ENCODE results near the gene GLUL.
"Not testable (repeated sequence)": the region's sequence is repeated elsewhere in the genome, so short reads cannot be mapped to it uniquely, and the experiment has no call there.

The GLUL gene

DNA sequence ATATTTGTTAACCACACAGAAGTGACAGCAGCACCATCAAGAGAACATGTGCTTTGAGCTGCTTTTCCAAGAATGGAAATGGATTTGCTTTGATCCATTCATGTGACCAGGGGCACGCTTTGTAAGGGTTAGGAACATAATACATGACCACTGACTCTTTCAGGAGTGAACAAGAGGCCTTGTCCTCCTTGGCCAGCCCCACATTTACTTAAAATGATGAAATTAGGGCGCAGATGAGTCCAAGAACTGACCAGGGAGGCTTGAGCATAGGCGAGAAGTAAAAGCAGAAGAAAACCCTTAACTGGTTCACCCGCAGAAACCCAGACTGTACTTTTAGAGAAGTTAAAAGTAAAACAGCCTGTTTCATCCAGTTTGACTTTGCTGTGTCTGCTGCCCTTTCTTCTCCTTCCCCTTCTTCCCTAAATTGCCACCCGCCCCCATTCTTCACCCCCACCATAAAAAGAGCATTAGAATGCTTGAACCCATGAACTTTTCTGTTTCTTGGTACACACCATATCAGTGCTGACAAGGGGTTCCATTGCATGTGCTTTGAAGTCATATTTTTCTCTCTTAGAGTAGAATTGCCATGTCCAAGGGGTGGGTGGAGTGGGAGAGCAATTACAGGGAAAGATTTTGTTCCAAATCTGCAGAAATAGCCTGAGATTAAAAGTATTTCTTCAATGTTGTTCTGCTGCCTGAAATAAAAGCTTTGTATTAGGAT is 2.6 kb upstream of the GLUL start:
- no peak for DNase-seq

DNA sequence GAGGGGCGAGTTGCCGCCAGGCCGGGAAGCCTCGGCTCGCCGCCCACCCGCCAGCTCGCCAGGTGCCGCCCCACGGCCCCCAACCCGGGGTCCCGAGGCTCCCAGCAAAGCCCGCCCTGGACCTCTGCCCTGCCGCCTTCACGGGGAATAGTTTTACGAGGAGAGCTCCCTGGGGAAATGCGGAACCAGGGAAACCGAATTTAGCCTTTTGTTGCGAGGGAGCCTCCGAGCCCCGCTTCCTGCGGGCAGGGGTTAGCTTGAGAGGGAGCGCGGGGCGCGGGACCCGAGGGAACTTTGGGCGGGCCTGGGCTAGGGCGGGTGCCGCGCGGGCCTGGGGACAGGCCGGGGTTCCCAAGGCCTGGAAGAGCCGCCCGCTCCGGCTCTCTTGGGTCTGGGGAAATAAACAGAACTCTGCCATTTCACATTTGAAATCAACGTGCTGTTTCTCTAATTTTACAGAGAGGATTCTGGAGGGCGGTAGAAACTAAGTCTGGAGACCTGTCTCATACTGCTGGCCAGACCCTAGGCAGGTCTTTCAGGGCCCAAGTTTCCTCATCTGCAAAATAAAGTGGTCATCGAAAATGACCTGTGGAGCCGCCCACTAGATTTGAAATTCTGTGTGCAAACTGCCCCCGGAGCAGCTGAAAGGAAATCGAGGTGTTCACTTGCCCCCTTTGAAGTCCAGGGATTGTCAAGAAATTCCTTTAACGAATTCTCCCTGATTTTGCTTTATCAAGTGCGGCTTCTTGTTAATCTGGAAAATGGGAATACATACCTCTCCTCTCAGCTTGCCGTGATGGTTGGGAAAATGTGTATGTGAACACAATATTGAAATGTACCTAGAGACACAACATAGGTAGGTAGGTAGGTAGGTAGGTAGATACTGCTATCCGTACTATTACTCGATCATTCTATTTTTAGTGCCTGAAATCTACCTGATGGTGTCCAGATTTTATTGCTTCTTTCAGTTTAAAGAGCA is 749 bp upstream of the GLUL start:
- DNase-seq: peak in 1 of 2 donors; percentile 15

- DNase-seq: no peak
Measured at GRCh38 chr1:182391028-182391361, 595 bp downstream of the GLUL start.

DNA sequence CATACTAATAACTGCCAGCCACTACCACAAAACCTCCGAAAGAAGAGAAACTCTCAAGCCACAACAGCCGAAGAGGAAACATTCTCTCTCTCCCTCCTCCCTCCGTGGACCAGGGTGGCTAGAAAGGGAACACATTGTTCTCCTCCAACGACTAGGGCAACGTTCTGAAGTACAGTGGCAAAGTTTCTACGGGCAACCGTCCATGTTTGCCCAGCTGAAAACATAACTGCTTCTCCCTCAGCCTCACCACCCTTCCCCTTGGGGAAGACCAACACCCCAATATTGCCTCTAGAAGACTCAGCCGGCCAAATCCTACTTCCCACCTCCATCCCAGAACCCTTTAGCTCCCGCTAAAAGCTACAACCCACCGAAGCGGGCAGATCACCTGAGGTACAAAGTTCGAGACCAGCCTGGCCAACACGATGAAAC is 2.0 kb downstream of the GLUL start:
- DNase-seq: peak in 1 of 2 donors; percentile 8

DNA sequence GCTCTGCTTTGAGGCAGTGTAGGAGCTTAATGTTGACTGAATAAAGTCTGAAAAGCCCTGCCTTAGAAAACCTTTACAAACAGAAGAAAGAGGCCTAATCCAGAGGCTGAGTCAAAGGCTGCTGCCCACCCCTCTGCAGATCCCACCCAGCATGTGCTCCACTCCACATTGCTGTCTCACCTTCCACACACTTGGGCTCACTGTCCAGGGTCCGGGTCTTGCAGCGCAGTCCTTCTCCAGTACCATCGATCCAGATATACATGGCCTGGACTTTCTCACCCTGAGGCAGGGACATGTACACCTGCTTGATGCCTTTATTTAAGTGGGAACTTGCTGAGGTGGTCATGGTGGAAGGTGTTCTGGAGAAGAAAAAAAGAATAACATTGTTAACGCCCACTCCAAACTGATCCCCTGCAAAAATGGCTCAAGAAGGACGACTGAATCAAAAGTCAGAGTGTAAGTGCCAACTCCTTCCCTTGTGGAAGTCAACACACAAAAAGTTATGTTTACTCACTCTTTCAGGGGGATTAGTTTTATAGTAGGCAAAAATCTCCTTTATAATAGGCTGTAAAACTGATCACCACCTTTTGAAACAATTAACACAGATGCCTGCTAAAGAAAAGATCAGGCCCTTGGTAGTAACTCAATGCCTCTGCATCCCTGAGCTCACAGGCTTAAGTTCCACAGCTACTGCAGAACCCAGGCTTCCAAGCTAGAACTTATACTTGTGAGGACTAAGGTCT is 3.0 kb downstream of the GLUL start:
- DNase-seq: no peak

- no peak for DNase-seq
Measured at GRCh38 chr1:182387566-182387965, 4.0 kb downstream of the GLUL start.

DNA sequence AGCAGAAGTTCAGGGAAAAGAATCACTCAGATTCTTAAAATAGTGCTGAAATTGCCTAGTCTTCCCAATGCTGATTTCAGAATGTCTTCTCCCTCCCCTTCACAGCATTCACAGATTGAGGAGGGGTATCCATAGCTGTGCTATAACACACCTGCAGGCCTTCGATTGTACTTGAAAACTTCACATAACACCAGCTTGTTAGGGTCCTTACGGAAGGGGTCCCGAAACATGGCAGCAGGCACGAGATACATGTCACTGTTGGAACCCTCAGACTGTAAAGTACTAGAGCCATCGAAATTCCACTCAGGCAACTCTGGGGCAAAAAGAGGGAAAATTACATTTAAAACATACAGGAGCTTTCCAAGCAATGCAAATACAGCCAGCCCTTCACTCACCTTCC is 4.6 kb downstream of the GLUL start:
- DNase-seq: no peak

GRCh38 chr1:182385885-182386853 is 5.4 kb downstream of the GLUL start:
- DNase-seq: no peak

DNA sequence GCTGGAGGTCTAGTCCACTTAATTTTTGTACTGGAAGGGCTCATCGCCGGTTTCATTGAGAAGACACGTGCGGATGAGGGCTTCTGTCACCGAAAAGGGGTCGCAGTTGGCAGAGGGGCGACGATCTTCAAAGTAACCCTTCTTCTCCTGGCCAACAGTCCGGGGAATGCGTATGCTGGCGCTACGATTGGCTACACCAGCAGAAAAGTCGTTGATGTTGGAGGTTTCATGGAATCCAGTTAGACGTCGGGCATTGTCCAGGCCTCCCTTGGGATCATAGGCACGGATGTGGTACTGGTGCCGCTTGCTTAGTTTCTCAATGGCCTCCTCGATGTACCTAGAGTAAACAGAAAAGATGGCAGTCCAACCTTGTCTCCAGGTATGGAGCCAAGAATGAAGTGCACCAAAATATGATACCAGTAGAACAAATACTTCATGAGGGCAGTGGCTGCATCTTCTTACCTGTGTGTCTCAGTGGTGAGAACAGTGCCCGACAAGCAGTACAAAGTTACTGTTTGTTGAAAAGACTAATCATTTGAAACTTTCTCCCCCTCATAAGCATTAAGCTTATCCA is 7.1 kb downstream of the GLUL start:
- no peak for DNase-seq

- no peak for DNase-seq
Measured at GRCh38 chr1:182383934-182384333, 7.7 kb downstream of the GLUL start.

DNA sequence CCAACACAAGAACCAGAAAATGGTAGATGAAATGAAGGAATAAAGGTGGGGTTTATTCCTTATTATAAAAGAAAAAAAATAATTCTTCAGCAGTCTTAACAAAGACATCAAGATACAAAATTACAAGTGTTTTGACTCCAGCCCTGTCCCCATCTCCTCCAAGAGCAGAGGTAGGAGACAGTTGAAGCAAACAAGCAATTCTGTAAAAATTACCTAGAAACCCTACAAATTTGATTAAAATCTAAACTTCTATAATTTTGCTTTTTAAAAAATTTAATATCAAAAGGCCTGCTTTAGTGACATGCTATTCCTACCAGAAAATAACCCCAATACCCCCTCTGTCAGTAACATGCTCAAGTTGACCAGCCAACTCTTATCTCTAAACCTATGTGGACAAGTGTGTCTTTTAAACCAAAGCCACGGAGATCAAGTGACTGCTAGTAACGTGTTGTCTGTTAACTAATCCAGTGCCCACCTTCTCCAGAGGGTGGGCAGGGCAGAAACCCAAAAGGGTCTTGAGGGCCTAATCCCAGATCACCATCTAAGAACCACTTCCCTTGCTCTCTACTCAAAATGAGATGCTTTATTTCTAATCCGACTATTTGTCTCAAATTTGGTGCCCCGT is 8.4 kb downstream of the GLUL start:
- DNase-seq: no peak

- no peak for DNase-seq
Measured at GRCh38 chr1:182381962-182382819, 9.4 kb downstream of the GLUL start.

- no peak for DNase-seq
Measured at GRCh38 chr1:182380199-182380598, 11.4 kb downstream of the GLUL start.

- DNase-seq: not testable (repeated sequence)
Measured at GRCh38 chr1:182379781-182380180, 11.8 kb downstream of the GLUL start.

GRCh38 chr1:182376936-182377574 is 14.5 kb downstream of the GLUL start:
- DNase-seq: no peak

- DNase-seq: no peak
Measured at GRCh38 chr1:182374101-182374834, 17.3 kb downstream of the GLUL start.

- DNase-seq: no peak
Measured at GRCh38 chr1:182370532-182370931, 21.1 kb downstream of the GLUL start.

GRCh38 chr1:182368903-182369302 is 22.7 kb downstream of the GLUL start:
- DNase-seq: no peak

GRCh38 chr1:182368358-182368757 is 23.2 kb downstream of the GLUL start:
- no peak for DNase-seq

All from CD4-positive, alpha-beta T cell treated with Interleukin-4 for 1 hour (primary cell).